HepG2 (cell line): Measurements from ENCODE around the gene GNB3. TPM values are rescaled to one million over a fixed set of nuclear protein-coding genes. Genes with fewer than 3 reads are reported as not detected.

Experiments
- ATRX ChIP-seq: sonication (generic); formaldehyde crosslinking; IDR thresholded peaks from 2 replicates; pipeline ENCODE4 v1.4.0; 2020; ENCODE audit warnings: missing genetic modification reagents, borderline replicate concordance
- BRD4 ChIP-seq: sonication (generic); formaldehyde crosslinking; IDR thresholded peaks from 2 replicates; pipeline ENCODE4 v1.4.0; 2020; ENCODE audit warnings: missing genetic modification reagents
- DRAP1 ChIP-seq: IDR thresholded peaks from 2 replicates; pipeline ENCODE4 v1.6.1; 2016; ENCODE audit warnings: missing genetic modification reagents, missing compliant biosample characterization
- IKZF5 ChIP-seq: IDR thresholded peaks from 2 replicates; pipeline ENCODE4 v1.6.1; 2018; ENCODE audit warnings: missing genetic modification reagents, mild to moderate bottlenecking, missing compliant biosample characterization
- ISL2 ChIP-seq: sonication (generic); formaldehyde crosslinking; IDR thresholded peaks from 2 replicates; pipeline ENCODE4 v1.5.0; 2020; ENCODE audit warnings: missing genetic modification reagents
- KDM4B ChIP-seq: sonication (generic); formaldehyde crosslinking; IDR thresholded peaks from 2 replicates; pipeline ENCODE4 v1.4.0; 2020; ENCODE audit warnings: missing genetic modification reagents
- NFIB ChIP-seq: sonication (generic); formaldehyde crosslinking; IDR thresholded peaks from 2 replicates; pipeline ENCODE4 v1.9.0; 2021; ENCODE audit warnings: missing genetic modification reagents, mild to moderate bottlenecking, borderline replicate concordance
- PAF1 ChIP-seq: IDR thresholded peaks from 2 replicates; pipeline ENCODE4 v1.6.1; 2016; ENCODE audit warnings: missing genetic modification reagents, missing compliant biosample characterization
- PREB ChIP-seq: sonication (generic); formaldehyde crosslinking; IDR thresholded peaks from 2 replicates; pipeline ENCODE4 v1.4.0; 2020; ENCODE audit warnings: missing genetic modification reagents
- RORA ChIP-seq: sonication (generic); formaldehyde crosslinking; IDR thresholded peaks from 2 replicates; pipeline ENCODE4 v1.5.0; 2020; ENCODE audit warnings: mild to moderate bottlenecking, missing genetic modification reagents, moderate library complexity
- RXRB ChIP-seq: IDR thresholded peaks from 2 replicates; pipeline ENCODE4 v1.6.1; 2016; ENCODE audit warnings: borderline replicate concordance, missing genetic modification reagents, missing compliant biosample characterization
- SP2 ChIP-seq: sonication (generic); formaldehyde crosslinking; IDR thresholded peaks from 2 replicates; pipeline ENCODE4 v1.5.1; 2020; ENCODE audit warnings: mild to moderate bottlenecking, missing genetic modification reagents
- ZNF3 ChIP-seq: IDR thresholded peaks from 2 replicates; pipeline ENCODE4 v1.7.0; 2017; ENCODE audit warnings: inconsistent platforms
- ZNF333 ChIP-seq: sonication (generic); formaldehyde crosslinking; IDR thresholded peaks from 2 replicates; pipeline ENCODE4 v1.4.0; 2020; ENCODE audit warnings: mild to moderate bottlenecking, missing genetic modification reagents, borderline replicate concordance
- ZNF383 ChIP-seq: sonication (generic); formaldehyde crosslinking; IDR thresholded peaks from 2 replicates; pipeline ENCODE4 v1.4.0; 2020; ENCODE audit warnings: missing genetic modification reagents, mild to moderate bottlenecking, borderline replicate concordance
- polyA plus RNA-seq, 8 experiments: library from polyadenylated mRNA; depleted of rRNA in 3 of 8; stranded (reverse) in 7 of 8; unstranded in 1 of 8; fragments of >200 nt; fragmentation: Illumina TruSeq in 4 of 8; extraction: Trizol in 4 of 8; gene quantifications; 2 replicates each; pipeline versions ENCODE4 v1.2.1 to v1.2.3, GENCODE V29; 2011 to 2016; ENCODE audit warnings: low read depth in 4 of 8, missing spikeins in 1 of 8, mixed read lengths in 1 of 8; ENCODE audit not compliant: insufficient read depth in 1 of 8
- total RNA-seq, 5 experiments: library from RNA; depleted of rRNA; stranded (reverse); fragments of >200 nt; fragmentation: Illumina TruSeq; extraction: Trizol; gene quantifications; 2 replicates each; pipeline ENCODE4 v1.2.3, GENCODE V29; 2016; ENCODE audit warnings: low read depth in 1 of 5

Gene GNB3
- total and polyA plus RNA-seq, 2 of the 13 experiments (the other 11 are each of a cell fraction or from before 2014, with no cell fraction given) = 1.3 to 3.6 TPM

GRCh38 chr12:6871052-6871957 is 30.6 kb downstream of the GNB3 start (continued):
- no peak for TF ChIP-seq RXRB (CRISPR knock-in tag)
- TF ChIP-seq DRAP1 (CRISPR knock-in tag) = peak; percentile 29; the same call in 1 of the 2 replicates
- no peak for TF ChIP-seq ISL2 (CRISPR knock-in tag)
- TF ChIP-seq PAF1 (CRISPR knock-in tag) = peak; percentile 89
- TF ChIP-seq KDM4B (CRISPR knock-in tag) = no peak
- no peak for TF ChIP-seq ATRX
- no peak for TF ChIP-seq SP2 (CRISPR knock-in tag)
- TF ChIP-seq NFIB (CRISPR knock-in tag) = no peak
- no peak for TF ChIP-seq PREB (CRISPR knock-in tag)
- no peak for TF ChIP-seq RORA (CRISPR knock-in tag)
- no peak for TF ChIP-seq ZNF3
- TF ChIP-seq BRD4 (CRISPR knock-in tag) = no peak
- no peak for TF ChIP-seq ZNF333 (CRISPR knock-in tag)
- no peak for TF ChIP-seq ZNF383 (CRISPR knock-in tag)
- TF ChIP-seq IKZF5 (CRISPR knock-in tag) = peak; percentile 21; the same call in 1 of the 2 replicates
